ENCODE results near the gene ANO1.

The ANO1 gene

DNA sequence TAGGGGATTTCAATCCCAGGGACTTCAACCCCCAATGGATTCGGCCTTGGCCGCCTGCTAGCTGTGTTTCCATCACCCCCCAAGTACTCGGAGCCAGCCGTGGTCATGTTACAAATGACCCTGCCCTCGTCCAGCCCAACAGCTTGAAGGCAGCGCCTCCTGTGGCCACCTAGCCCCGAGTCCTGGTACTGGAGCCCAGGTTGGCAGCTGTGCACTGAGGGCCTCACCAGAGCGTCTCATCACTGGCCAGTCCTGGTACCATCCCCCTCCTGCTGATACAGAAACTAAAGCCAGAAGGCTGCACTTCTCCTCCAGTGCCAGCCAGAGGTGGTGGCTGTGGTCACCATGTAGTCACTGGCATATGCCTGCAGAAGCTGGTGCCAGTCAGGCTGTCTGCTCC lies 80.1 kb downstream of the ANO1 start:
- no peak for DNase-seq

- no peak for DNase-seq
These were observed 80.8 kb downstream of the ANO1 start for GRCh38 chr11:70158757-70159389.

GRCh38 chr11:70159627-70160570 lies 81.8 kb downstream of the ANO1 start:
- no peak for DNase-seq

GRCh38 chr11:70161043-70161625 lies 83.0 kb downstream of the ANO1 start:
- no peak for DNase-seq

DNA sequence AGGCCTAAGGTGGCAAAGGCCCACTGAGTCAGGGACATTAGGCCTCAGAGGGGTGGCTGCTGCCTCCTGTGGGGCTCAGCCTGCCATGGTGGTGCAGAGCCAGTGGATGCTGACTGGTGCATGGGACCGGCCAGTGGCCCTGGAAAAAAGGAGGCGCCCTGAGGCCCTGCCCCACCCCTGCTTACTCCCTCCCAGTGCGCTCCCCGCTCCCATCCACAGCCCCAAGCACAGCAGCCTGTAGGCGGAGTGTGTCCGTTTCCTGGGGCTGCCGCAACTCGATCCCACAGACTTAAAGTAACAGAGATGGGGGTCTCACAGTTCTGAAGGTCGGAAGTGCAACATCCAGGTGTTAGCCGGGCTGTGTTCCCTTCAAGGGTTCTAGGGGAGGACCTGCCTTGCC lies 86.6 kb downstream of the ANO1 start:
- DNase-seq: no peak

DNA sequence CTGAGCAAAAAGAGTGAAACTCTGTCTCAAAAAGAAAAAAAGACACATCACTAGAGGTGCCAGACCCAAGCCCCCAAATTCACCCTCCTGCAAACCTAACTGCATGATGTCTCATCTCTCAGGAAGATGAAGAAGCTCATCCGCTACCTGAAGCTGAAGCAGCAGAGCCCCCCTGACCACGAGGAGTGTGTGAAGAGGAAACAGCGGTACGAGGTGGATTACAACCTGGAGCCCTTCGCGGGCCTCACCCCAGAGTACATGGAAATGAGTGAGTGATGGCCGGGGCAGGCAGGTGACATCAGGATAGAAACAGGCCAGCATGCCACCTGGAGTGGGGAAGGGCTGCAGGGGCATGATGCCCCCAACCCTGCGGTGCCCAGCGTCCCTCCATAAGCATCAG lies 89.0 kb downstream of the ANO1 start:
- DNase-seq: no peak

DNA sequence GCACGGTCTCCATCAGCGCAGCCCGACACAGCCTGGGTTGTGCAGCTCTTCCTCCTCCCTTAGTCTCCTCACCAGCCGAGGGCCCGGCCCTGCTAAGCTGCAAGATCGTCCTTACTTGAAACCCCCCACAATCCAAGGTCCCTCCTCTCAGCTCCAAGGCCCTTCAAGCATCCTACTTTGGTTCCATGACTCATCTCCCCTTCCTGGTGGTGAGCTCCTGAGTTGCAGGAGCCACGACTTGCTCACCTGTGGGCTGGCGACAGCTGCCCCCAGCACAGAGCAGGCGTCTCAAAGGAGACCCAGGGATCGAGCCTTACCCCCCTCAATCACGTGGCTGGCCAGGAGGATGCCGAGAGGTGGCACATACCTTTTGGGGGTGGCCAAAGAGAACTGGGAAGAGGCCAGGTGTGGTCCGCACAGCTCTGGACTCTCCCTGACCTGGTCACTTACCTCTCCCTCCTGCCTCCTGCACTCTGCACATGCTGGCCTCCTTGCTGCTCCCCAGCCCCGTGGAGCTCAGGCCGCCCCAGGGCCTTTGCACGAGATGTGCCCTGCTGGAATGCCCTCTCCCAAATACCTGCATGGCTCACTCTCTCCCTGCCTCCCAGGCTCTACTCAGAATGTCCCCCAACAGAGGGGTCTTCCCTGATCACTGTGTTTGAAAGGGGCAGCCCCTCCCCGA lies 89.7 kb downstream of the ANO1 start:
- no peak for DNase-seq

- no peak for DNase-seq
These were observed 90.3 kb downstream of the ANO1 start for GRCh38 chr11:70168405-70168754.

DNA sequence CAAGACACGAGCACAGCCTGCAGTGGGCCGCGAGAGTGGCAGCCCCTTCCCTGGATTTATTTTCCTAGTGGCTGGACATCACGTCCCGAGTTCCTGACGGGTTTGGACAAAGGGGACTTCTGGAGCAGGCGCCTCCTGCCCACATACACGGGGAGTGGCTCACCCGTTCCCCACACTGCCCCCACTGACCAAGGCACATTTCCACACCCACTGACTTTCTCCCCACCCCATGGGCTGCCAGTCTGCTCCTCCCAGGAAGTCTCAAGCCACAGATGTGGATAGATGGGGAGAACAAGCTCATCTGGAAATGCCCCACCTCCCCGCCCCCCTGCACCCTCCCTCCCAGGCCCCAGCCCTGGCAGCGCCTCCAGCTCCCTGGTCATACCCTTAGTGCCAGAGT lies 91.0 kb downstream of the ANO1 start:
- no peak for DNase-seq

DNA sequence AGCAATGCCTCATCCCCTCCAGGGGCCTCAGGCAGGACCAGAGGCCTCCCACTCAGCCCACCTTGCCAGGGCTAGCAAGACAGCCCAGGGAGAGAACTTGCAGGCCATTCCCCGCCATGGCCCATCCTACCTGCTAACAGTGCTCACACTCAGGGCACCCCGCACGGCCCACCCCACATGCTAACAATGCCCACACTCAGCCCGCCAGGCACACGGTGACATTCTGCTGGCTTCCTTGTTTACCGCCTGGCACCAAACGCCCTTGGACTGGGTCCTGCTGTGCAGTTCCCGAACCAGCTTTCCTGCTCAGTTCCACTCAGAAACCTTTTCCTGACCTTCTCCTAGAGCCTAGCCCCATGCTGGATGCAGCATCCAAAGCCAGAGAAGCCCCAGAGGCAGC lies 91.5 kb downstream of the ANO1 start:
- DNase-seq: peak in 1 of 56 donors; percentile 11

- DNase-seq: no peak
These were observed 92.6 kb downstream of the ANO1 start for GRCh38 chr11:70170596-70171210.

- no peak for DNase-seq
These were observed 94.9 kb downstream of the ANO1 start for GRCh38 chr11:70173018-70173417.

- DNase-seq: no peak
These were observed 96.6 kb downstream of the ANO1 start for GRCh38 chr11:70174547-70175235.

DNA sequence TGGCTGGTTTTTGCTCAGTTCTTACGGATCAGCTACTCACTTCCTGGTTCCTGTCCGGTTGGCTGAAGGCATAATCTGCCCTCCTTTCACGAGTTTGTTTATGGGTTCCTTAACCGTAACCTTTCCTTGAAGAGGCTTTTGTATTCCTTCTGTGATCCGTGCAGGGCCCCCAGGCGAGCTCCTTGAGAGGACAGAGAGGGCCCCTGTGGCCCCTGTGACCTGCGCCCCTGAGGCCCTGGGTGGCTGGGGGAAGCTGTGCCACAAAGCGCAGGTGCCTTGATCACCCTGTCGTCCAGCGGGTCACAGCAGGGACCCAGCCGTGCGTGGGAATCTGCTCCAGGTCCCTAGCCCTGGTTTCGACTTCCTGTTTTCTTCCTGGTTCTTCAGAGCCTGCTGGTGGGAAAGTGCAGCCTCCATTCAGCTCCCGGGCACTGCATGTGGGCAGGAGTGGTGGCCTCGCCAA lies 97.2 kb downstream of the ANO1 start:
- DNase-seq: no peak

DNA sequence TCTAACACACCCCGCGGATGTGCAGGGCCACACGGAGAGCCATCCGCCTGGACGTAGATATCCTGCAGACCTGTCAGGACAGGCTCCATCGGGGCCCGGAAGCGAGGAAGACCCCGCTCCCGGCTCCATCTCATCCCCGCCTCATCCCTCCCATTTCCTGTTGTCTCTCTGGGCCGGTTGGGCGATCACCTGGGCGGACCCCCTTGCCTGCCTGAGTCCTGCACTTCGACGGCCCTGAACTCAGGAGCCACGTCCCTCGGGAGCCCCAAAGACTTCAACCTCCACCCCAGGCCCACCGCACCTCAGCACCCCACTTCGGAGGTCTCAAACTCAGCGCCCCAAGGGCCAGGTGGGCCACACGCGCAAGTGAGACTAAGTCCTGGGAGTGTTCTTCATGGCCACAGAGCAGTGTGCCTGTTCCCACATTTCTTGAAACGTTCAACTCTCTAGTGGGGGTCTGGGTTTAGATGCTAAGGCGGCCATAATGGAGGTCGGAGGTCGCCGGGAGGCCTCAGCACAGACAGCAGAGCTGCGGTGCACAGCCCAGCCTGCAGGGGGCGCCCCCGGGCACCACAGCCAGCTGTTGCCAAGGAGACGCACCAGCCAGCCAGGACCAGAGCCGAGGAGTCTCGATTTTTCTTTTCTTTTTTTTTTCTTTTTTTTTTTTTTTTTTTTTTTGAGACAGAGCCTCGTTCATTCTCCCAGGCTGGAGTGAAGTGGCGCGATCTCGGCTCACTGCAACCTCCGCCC lies 99.0 kb downstream of the ANO1 start:
- DNase-seq: no peak

DNA sequence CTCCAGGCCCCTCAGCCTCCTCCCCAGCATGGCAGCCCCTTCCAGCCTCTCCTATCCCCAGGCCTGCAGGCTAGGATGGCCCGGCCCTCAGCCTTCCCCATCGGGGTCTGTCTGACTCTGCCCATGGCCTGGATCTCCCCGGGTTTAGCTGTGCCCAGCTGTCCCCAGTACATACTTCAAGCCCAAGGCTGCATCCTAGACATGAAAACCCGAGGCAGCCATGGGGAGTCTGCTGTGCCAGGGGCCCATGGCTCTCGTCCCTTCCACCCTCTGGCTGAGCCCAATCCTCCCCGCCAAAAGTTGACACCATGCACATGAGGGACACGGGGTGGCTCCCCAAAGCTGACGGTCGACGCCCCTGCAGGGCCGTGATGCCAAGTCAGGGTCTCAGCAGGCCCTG lies 102.8 kb downstream of the ANO1 start:
- DNase-seq: no peak

DNA sequence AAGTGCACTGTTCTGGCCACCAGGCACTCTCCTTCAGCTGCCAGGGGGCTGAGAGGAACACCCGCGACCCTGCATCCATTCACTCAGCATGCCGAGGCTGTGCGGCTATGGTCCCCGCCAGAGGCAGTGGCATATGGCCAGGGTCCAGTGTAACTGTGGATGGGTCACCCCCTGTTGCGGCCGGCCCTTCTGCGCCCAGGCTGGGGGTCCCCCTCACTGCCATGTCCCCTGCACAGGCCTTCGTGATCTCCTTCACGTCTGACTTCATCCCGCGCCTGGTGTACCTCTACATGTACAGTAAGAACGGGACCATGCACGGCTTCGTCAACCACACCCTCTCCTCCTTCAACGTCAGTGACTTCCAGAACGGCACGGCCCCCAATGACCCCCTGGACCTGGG lies 104.1 kb downstream of the ANO1 start:
- no peak for DNase-seq

GRCh38 chr11:70183032-70183431 lies 104.9 kb downstream of the ANO1 start:
- DNase-seq: no peak

GRCh38 chr11:70183483-70184176 lies 105.5 kb downstream of the ANO1 start:
- no peak for DNase-seq
